Activated CD4-positive, CD25-positive, alpha-beta regulatory T cell treated with anti-CD3 and anti-CD28 coated beads, Interleukin-2, amount 50 U/mL, for 16 hours (primary cell): ENCODE results near the gene EGF.
"Not testable (repeated sequence)": the region's sequence is repeated elsewhere in the genome, so short reads cannot be mapped to it uniquely, and the experiment has no call there.

Experiments used
- DNase-seq: peaks from one replicate; pipeline ENCODE4 v3.0.0-alpha.2; 2020; ENCODE audit warnings: low read depth, low spot score

EGF gene

GRCh38 chr4:109912706-109913595, at the start of gene EGF:
EGF (plus strand) TSS chr4:109912883; CDS start chr4:109913336, 453 bp downstream.
- no peak for DNase-seq

GRCh38 chr4:109864134-109864533, 48.5 kb upstream of the EGF start:
- no peak for DNase-seq

- no peak for DNase-seq
These were observed 42.6 kb upstream of the EGF start for GRCh38 chr4:109870061-109870460.

DNA sequence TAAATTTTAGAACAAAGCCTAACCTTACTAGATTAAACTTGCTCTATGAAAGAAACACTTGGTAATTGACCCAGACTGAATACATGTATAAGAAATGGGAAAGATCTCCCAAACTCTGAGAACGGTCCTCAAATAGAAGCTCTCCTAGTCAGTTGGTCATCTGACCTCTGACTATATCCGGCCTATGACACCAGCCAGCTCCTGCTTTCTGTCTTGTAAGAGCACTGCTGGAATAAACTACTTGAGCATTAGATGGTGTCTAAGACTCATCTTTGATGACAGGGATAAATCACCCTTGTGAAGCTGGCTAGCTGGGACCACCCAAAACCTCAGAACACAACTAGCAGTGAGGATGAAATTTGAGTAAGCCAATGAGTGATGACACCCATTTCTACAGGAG, 40.6 kb upstream of the EGF start:
- DNase-seq = no peak

DNA sequence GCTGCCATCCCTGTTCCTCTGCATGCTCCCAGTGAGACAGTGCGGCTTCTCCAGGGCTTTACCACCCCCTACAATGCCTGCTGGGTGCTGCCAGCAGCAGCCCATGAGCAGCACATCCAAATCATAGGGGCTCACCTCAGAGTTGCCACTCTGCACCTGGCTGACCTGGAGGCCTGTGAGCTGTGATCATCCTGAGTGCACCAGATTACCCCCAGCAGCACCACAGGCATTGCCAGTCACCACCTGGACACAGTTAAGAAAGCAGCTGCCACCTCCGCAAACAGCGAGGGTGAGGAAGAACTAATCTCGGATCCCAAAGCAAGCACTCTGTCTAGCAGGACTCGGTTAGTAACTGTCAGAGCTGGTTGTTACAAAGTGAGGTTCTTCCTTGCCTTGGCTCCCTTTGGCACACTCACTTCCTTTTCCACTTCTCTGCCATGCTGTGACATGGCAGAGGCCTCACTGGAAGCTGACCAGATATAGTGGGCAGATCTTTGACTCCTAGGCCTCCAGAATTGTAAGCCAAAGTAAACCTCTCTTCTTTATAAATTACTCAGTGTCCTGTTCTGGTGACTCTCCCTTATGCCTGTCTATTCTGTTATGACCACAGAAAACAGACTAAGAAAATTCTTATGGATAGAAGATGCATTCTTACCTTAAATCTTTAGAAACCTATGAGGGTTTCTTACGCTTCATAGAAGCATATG, 39.6 kb upstream of the EGF start:
- DNase-seq = no peak

DNA sequence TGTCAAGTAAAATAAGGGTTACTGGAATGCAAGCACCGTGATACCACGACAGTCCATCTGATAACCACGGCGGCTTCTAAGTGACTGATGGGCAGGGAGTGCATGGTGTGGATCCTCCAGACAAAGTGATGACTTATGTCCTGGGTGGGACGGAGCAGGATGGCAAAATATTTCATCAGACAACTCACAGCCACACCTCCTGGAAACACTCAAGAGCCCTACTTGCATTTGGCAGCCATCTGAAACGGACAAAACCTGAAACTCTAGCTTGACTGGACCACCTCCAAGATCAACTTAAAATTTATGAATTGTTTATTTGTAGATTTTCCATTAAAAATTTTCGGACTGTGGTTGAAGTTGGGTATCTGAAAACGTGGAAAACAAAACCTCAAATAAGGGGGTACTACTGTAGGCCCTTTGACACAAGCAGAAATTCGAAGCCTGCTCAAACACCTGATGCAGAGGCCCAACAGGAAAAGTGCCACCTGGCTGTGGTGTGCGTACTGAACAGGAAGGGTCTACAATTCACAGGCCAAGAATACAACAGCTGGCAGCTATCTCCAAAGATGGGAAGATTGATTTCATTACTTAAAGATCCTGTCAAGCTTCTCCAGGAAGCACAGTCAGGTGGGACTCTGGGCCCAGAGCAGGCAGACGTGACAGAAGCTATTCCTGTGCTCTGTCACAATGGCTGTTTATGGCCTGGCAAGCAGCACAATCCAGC, 38.7 kb upstream of the EGF start:
- no peak for DNase-seq

DNA sequence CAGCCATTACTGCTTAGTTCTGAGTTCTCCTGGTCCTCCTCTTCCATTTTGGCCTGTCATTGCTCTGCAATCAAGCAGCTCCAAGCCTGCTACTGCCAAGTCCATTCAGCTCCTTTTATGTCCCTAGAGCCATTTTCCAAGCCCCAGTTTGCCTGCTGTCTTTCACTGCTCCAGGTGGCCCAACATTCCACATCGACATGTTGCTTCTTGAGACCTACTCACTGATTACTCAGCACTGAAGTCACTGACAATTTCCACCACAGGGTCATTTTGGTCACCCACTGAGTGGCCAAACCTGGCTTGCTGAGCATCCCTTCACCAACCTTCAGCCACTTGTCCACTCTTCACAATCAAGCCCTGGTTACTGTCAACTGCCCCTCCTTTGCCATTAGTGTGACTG, 37.6 kb upstream of the EGF start:
- no peak for DNase-seq

DNA sequence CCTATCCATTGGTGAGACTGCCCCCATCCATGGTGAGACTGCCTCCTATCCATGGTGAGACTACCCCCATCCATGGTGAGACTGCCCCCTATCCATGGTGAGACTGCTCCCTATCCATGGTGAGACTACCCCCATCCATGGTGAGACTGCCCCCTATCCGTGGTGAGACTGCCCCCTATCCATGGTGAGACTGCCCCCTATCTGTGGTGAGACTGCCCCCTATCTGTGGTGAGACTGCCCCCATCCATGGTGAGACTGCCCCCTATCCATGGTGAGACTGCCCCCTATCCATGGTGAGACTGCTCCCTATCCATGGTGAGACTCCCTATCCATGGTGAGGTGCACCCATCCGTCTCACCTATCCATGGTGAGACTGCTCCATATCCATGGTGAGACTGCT, 37.1 kb upstream of the EGF start:
- not testable (repeated sequence) for DNase-seq

DNA sequence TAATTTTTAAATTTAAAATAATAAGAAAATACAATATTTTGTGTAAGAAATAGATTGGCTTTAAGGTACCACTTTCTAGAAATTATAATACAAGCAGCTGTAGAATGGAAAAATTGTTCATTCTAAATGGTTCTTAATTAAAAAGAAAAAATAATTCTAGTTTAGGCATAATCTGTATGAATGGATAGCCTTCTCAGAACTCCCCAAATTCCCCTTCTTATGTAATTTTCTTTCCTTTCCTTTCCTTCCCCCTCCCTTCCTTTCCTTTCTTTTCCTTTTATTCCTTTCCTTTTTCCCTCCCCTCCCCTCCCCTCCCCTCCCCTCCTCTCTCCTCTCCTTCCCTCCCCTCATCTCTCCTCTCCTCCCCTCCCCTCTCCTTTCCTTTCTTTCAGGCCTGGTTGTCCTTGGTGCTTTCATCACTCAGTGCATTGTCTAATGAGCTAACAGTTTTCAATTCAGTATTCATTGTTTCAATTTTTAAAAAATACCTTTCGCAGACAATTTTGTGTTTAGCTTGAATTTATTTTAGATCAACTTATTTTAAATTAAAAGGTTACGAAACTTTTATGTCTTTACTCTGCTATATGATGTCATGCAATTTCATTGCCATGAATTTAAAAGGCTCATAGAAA, 35.9 kb upstream of the EGF start:
- DNase-seq = no peak

DNA sequence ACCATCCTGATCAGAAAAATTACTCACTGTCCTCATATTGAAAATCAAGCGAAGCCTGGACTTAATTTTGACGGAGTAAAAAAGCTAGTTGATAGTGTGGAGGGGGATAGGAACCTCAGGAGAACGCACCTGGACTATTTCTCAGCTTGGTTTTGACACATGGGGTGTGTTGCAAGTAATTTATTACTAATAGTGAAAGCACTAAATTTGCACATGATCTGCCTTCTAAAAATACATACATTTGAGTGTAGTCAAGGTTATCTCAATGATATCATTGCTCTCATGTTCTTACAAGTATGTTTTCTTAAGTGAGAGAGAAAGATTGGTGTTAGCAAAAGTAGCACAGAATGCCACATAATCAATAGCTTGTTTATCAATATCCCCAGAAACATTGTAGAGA, 35.3 kb upstream of the EGF start:
- DNase-seq = no peak

- no peak for DNase-seq
These were observed 34.3 kb upstream of the EGF start for GRCh38 chr4:109878355-109878754.

GRCh38 chr4:109879081-109879480, 33.6 kb upstream of the EGF start:
- no peak for DNase-seq

DNA sequence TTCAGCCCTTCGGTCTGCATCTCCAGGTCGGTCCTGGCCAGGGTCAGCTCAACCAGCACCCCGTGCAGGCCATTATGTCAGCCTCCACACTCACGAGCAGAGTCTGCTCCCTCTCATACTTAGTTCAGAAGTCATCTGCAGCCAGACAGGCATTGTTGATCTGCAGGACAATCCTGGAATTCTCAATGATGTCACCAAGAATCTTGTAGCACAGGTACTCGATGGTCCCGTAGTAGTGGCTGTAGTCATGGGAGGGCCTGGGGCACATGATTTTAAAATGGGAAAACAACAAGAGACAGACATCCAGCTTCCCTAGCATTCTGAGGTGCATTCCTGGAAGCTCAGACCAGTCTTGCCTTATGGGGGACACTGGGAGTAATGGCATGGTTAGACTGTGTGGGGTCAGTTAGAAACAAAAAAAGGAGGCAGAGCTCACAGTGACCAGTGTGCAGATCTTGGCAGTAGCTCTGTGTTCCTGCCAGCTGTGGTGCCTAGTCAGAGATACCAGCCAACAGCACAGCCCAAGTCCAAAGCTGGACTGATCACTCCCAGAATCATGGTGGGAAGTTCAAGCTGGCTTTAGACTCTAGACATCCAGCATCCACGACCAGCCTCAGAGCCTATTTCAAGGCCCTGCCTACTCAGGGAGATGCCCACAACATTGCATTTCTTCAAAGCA, 32.9 kb upstream of the EGF start:
- no peak for DNase-seq

DNA sequence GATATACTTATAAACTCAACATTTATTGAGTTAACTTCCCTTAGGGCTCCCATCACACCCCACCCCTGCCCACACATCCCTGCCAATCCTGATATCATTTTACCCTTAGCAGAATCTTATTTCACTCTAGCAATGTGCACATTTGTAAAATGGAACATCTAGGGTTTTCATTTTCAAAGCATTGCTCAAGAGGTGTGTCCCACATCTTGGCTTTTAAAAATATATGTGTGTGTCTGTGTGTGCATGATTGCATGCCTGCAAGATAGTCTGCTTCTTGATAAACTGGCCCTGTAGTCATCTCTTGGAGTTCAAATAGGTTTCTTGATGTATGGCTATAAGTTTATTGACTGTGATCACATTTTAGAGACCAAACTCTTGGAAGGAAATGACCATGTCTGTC, 26.4 kb upstream of the EGF start:
- no peak for DNase-seq

DNA sequence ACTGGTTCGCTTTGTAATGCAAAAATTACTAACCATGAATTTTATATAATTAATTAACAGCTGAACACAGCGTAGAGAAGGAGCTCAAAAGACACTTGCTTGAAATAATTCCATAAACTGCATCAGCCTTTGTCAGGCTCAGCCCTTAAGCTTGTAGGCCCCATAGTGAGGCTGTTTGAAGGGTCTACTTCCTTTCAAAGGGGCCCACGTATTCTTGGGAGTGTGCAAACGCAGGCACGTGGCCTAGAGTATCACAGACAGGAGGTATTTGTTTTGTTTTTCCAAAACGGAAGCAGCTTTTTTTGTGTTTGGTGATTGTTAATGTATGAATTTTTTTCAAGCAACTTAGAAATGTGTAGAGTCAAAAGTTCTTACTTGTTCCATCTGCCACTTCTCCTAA, 25.6 kb upstream of the EGF start:
- no peak for DNase-seq

- DNase-seq = no peak
These were observed 22.6 kb upstream of the EGF start for GRCh38 chr4:109890076-109890475.

DNA sequence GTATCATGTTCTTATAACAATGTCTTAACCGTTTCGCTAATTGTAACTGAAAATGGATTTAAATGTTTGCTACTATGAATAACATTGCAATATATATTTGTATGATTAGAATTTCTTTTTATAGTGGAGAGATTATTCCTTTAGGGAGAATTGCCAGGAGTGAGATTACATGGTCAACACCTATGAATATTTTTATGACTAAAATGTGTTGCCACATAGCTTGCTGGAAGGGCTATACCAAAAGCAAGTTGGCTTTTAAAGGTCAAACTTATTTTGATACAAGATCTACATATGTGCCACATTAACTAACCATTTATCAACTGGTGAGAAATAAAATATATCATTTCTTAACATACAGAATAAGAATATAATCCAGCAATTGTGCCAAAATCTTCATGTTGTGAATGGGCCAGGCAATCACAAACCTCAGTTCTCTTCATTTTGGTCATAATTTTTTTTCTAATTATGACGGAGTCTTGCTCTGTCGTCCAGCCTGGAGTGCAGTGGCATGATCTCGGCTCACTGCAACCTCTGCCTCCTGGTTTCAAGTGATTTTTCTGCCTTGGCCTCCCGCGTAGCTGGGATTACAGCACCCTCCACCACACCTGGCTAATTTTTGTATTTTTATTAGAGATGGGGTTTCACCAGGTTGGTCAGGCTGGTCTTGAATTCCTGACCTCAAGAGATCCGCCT, 10.0 kb upstream of the EGF start:
- DNase-seq = no peak

- no peak for DNase-seq
These were observed 4.0 kb upstream of the EGF start for GRCh38 chr4:109908731-109909130.

DNA sequence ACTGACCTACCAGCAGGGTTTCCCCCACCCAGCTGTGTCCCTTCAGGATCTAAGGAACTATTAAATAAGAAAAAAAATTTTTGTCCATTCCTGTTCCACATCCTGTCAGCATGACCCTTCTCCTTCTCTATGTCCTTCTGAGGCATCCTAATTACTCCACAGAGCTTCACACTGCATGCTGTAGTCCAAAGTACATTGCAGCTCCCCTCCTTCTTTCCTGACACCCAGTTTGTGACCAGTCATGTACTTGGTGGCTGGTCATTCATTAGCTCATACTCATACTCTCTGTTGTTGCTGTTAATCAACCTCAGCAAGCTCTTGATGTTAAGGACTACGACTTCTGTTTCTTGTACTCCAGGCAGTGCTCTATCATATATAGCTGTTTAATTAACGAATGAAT, 2.4 kb upstream of the EGF start:
- DNase-seq = no peak

GRCh38 chr4:109913596-109914241, 1.0 kb downstream of the EGF start:
- DNase-seq = no peak
